Pancreas (tissue), 10 donors: ENCODE results near the gene SGSM1. TPM values are rescaled to one million over a fixed set of nuclear protein-coding genes. Genes with fewer than 3 reads are reported as not detected.

Source experiments
- ATAC-seq, 4 donors: fragments of 200-7000 bp; cut with Tn5 transposase; one replicate each; pipeline versions ENCODE4 v1.8.0 to v1.9.1; 2020; ENCODE audit warnings: mild to moderate bottlenecking in 4 of 4, moderate library complexity in 4 of 4
- DNase-seq, 6 donors: peaks; one replicate each; pipeline ENCODE4 v3.0.0-alpha.2; 2020
- FAIRE-seq: peaks from 2 replicates; lab custom pipeline; 2012; peaks lifted over from hg19 to GRCh38; lab: Jason Lieb, UNC
- H3K27ac ChIP-seq, 4 donors: fragments of 200-600 bp; sonication (generic); 1 replicate in 3 of 4; 2 replicates in 1 of 4; pipeline versions ENCODE4 v1.5.0 to v1.8.0; 2020
- H3K27me3 ChIP-seq, 4 donors: fragments of 200-600 bp; one replicate each; pipeline ENCODE4 v1.8.0; 2021
- H3K36me3 ChIP-seq, 3 donors: fragments of 200-600 bp; sonication (generic) in 1 of 3; one replicate each; pipeline versions ENCODE4 v1.5.0 to v1.8.0; 2020 to 2021
- H3K4me1 ChIP-seq, 3 donors: fragments of 200-600 bp; one replicate each; pipeline ENCODE4 v1.8.0; 2021
- H3K4me3 ChIP-seq, 4 donors: fragments of 200-600 bp; sonication (generic) in 2 of 4; one replicate each; pipeline versions ENCODE4 v1.5.0 to v1.8.0; 2020 to 2021
- H3K9me3 ChIP-seq, 4 donors: fragments of 200-600 bp; one replicate each; pipeline ENCODE4 v1.8.0; 2021
- WGBS, 2 donors: extraction: QIAGEN DNeasy Blood & Tissue Kit; methylation state at CpG; one replicate each; pipeline ENCODE4 v1.1.7; 2013; 5-methylcytosine and 5-hydroxymethylcytosine counted together
- intact Hi-C, 3 donors: fragments of 100-400 bp; cut with DNase I; formaldehyde crosslinking; loops; one replicate each; pipeline versions ENCODE4 v1.11.1 to v1.14.2; 2022
- polyA plus RNA-seq, 2 donors: library from polyadenylated mRNA; stranded (reverse); fragments of 200-250 nt; gene quantifications; one replicate each; pipeline ENCODE4 v1.2.3, GENCODE V29; 2013
- total RNA-seq, 6 donors: library from RNA; stranded (reverse); fragmentation: NEBNext Ultra II Directional in 4 of 6; extraction: Animal tissue kit (Norgen Biotek cat#: 25700) in 4 of 6; gene quantifications; one replicate each; pipeline versions ENCODE4 v1.2.1 to v1.2.4, GENCODE V29; 2021 to 2023
- TF ChIP-seq, protein P1 (sequence below), 4 donors: fragments of 200-600 bp; sonication (generic) in 3 of 4; IDR thresholded peaks; one replicate each; pipeline versions ENCODE4 v1.5.0 to v1.8.0; 2021; ENCODE audit warnings: antibody characterized with exemption in 4 of 4
- donor health status: healthy with polysubstance abuse.
- donor health status: DM: no; HTN: no; CAD: no; lungs with moderate emphysema.
- donor health status: DM: no; HTN: no; CAD: no.
- donor health status: control.
- donor health status: control.
- donor health status: Bipolar disorder and iron deficiency.
- donor health status: DM: yes; HTN: yes; CAD: no.
- donor health status: DM: no; HTN: no; CAD: no.
- donor health status: DM: no; HTN: no; CAD: no.
- donor health status: DM: yes; HTN: yes; CAD: no.

The SGSM1 gene
- total and polyA plus RNA-seq, 8 donors, result 1.6 to 5.1 (median 2.5) TPM

- H3K36me3 ChIP-seq, result no peaks in the 10 kb centered on the region
- ATAC-seq, result peak in 1 of 4 donors; percentile 38
- peaks cover 13 to 29% (median 14%) of the 10 kb centered on the region in 3 donors for H3K4me1 ChIP-seq
- H3K27me3 ChIP-seq, result no peaks in the 10 kb centered on the region
- intact Hi-C loops, result no loop called here
- H3K27ac ChIP-seq, result no peak overlapping the region
- no peak for FAIRE-seq
- H3K4me3 ChIP-seq, result no peak overlapping the region
- peak in 3 of 6 donors; percentile 32 to 56 (median 48) for DNase-seq
- TF ChIP-seq, protein P1, sequence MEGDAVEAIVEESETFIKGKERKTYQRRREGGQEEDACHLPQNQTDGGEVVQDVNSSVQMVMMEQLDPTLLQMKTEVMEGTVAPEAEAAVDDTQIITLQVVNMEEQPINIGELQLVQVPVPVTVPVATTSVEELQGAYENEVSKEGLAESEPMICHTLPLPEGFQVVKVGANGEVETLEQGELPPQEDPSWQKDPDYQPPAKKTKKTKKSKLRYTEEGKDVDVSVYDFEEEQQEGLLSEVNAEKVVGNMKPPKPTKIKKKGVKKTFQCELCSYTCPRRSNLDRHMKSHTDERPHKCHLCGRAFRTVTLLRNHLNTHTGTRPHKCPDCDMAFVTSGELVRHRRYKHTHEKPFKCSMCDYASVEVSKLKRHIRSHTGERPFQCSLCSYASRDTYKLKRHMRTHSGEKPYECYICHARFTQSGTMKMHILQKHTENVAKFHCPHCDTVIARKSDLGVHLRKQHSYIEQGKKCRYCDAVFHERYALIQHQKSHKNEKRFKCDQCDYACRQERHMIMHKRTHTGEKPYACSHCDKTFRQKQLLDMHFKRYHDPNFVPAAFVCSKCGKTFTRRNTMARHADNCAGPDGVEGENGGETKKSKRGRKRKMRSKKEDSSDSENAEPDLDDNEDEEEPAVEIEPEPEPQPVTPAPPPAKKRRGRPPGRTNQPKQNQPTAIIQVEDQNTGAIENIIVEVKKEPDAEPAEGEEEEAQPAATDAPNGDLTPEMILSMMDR (IDR thresholded peaks at IDR 0.05), result no peak
- WGBS, 2 donors, result 12 to 14% methylated on average over 2 of the region's 2 CpGs
- no peaks in the 10 kb centered on the region for H3K9me3 ChIP-seq
These were observed 16.5 kb downstream of the SGSM1 start for GRCh38 chr22:24822471-24822870.

DNA sequence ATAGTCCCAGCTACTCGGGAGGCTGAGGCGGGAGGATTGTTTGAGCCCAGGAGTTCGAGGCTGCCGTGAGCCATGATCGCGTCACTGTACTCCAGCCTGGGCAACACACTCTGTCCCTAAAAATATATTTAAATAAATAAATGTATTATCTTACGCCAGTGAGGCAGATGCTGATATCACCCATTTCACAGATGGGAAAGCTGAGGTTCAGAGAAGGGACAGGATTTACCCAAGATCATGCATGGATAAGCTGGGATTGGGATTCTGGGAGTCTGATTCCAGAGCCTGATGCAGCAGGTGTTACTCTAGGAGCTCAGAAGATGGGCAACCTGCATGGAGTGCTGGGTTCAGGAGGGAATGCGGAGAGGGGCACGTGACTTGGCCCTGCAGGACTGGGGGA is 17.8 kb downstream of the SGSM1 start:
- FAIRE-seq (no peak), ATAC-seq (no peak), DNase-seq (peak in 1 of 6 donors; percentile 7)
- H3K4me1 ChIP-seq, result peaks cover 13 to 30% (median 18%) of the 10 kb centered on the region in 3 donors
- H3K27me3 ChIP-seq, result no peaks in the 10 kb centered on the region
- TF ChIP-seq, protein P1 (IDR thresholded peaks at IDR 0.05), result no peak
- H3K27ac ChIP-seq, result no peak overlapping the region
- no peak overlapping the region for H3K4me3 ChIP-seq
- intact Hi-C loops, result no loop called here
- no peaks in the 10 kb centered on the region for H3K9me3 ChIP-seq
- 92 to 97% methylated on average over 9 of the region's 9 CpGs for whole genome bisulfite sequencing, 2 donors
- H3K36me3 ChIP-seq, result no peaks in the 10 kb centered on the region

- no peak for FAIRE-seq
- no peaks in the 10 kb centered on the region for H3K36me3 ChIP-seq
- ATAC-seq, result no peak
- no peak overlapping the region for H3K4me3 ChIP-seq
- 81 to 89% methylated on average over 3 of the region's 3 CpGs for WGBS, 2 donors
- H3K9me3 ChIP-seq, result no peaks in the 10 kb centered on the region
- intact Hi-C loops, result no loop called here
- TF ChIP-seq, protein P1 (IDR thresholded peaks at IDR 0.05), result no peak
- peak in 1 of 6 donors; percentile 17 for DNase-seq
- no peaks in the 10 kb centered on the region for H3K27me3 ChIP-seq
- peaks cover 13 to 30% (median 18%) of the 10 kb centered on the region in 3 donors for H3K4me1 ChIP-seq
- no peak overlapping the region for H3K27ac ChIP-seq
These were observed 18.2 kb downstream of the SGSM1 start for GRCh38 chr22:24824250-24824649.

GRCh38 chr22:24824915-24825314 is 18.9 kb downstream of the SGSM1 start:
- no peaks in the 10 kb centered on the region for H3K9me3 ChIP-seq
- peaks cover 11 to 24% (median 18%) of the 10 kb centered on the region in 3 donors for H3K4me1 ChIP-seq
- ATAC-seq, result no peak
- TF ChIP-seq, protein P1 (IDR thresholded peaks at IDR 0.05), result no peak
- no peaks in the 10 kb centered on the region for H3K36me3 ChIP-seq
- no peak for FAIRE-seq
- H3K4me3 ChIP-seq, result no peak overlapping the region
- intact Hi-C loops, result no loop called here
- H3K27me3 ChIP-seq, result no peaks in the 10 kb centered on the region
- peak in 1 of 6 donors; percentile 35 for DNase-seq
- WGBS, 2 donors, result 91 to 92% methylated on average over 4 of the region's 4 CpGs
- no peak overlapping the region for H3K27ac ChIP-seq

GRCh38 chr22:24826710-24827285 is 20.8 kb downstream of the SGSM1 start:
- Histone ChIP-seq H3K9me3 (no peaks in the 10 kb centered on the region), H3K4me1 (peaks cover 0 to 14% (median 11%) of the 10 kb centered on the region in 3 donors), H3K27ac (peak overlapping the region in 2 of 4 donors; percentile 36 to 56), H3K4me3 (no peak overlapping the region), H3K27me3 (no peaks in the 10 kb centered on the region), H3K36me3 (no peaks in the 10 kb centered on the region)
- 56 to 61% methylated on average over 7 of the region's 7 CpGs for WGBS, 2 donors
- TF ChIP-seq, protein P1 (IDR thresholded peaks at IDR 0.05), result no peak
- DNase-seq (no peak), ATAC-seq (peak in 1 of 4 donors; percentile 4), FAIRE-seq (no peak)
- intact Hi-C loops, result no loop called here
